Amygdala (tissue), 56 donors: Measurements from ENCODE around the gene C2CD2L.
"Not testable (repeated sequence)": the region's sequence is repeated elsewhere in the genome, so short reads cannot be mapped to it uniquely, and the experiment has no call there.

ENCODE experiments used
- DNase-seq, 56 donors: peaks; one replicate each; lab custom pipeline; 2025; lab: John Stamatoyannopoulos, UW

Gene C2CD2L

GRCh38 chr11:119092880-119093842 lies 14.0 kb upstream of the C2CD2L start:
- DNase-seq: peak in 6 of 56 donors; percentile 6 to 37 (median 20)

- DNase-seq: peak in 8 of 56 donors; percentile 18 to 60 (median 46)
These were observed 13.0 kb upstream of the C2CD2L start for GRCh38 chr11:119093942-119094815.

- peak in 38 of 56 donors; percentile 38 to 87 (median 72) for DNase-seq
These were observed 12.4 kb upstream of the C2CD2L start for GRCh38 chr11:119094816-119095065.

GRCh38 chr11:119095066-119095880 lies 11.9 kb upstream of the C2CD2L start:
- peak; percentile 73 to 100 (median 99) for DNase-seq

- no peak for DNase-seq
These were observed 7.4 kb upstream of the C2CD2L start for GRCh38 chr11:119099711-119100110.

GRCh38 chr11:119100246-119100970 lies 6.7 kb upstream of the C2CD2L start:
- peak in 1 of 56 donors; percentile 8 for DNase-seq

GRCh38 chr11:119100994-119101758 lies 6.0 kb upstream of the C2CD2L start:
- no peak for DNase-seq

GRCh38 chr11:119101759-119102423 lies 5.3 kb upstream of the C2CD2L start, which contains the start of gene DPAGT1:
Gene DPAGT1 (minus strand): TSS chr11:119101853. CDS start chr11:119101655, 198 bp downstream.
- peak in 55 of 56 donors; percentile 60 to 99 (median 86) for DNase-seq

- DNase-seq: not testable (repeated sequence)
These were observed 3.9 kb upstream of the C2CD2L start for GRCh38 chr11:119103161-119103664.

- peak in 4 of 56 donors; percentile 10 to 45 (median 18) for DNase-seq
These were observed 3.4 kb upstream of the C2CD2L start for GRCh38 chr11:119103793-119104192.

GRCh38 chr11:119107538-119108145 lies 498 bp downstream of the C2CD2L start:
- peak in 2 of 56 donors; percentile 14 to 27 for DNase-seq

GRCh38 chr11:119108146-119108856 lies 1.2 kb downstream of the C2CD2L start:
- DNase-seq: peak in 12 of 56 donors; percentile 10 to 65 (median 30)

- no peak for DNase-seq
These were observed 1.7 kb downstream of the C2CD2L start for GRCh38 chr11:119108857-119109221.

- DNase-seq: no peak
These were observed 2.7 kb downstream of the C2CD2L start for GRCh38 chr11:119109843-119110242.

- DNase-seq: no peak
These were observed 3.3 kb downstream of the C2CD2L start for GRCh38 chr11:119110439-119110838.

- no peak for DNase-seq
These were observed 4.3 kb downstream of the C2CD2L start for GRCh38 chr11:119111361-119111925.
